ENCODE results near the gene CCL26.
"Not testable (repeated sequence)": the region's sequence is repeated elsewhere in the genome, so short reads cannot be mapped to it uniquely, and the experiment has no call there.

Gene CCL26

DNA sequence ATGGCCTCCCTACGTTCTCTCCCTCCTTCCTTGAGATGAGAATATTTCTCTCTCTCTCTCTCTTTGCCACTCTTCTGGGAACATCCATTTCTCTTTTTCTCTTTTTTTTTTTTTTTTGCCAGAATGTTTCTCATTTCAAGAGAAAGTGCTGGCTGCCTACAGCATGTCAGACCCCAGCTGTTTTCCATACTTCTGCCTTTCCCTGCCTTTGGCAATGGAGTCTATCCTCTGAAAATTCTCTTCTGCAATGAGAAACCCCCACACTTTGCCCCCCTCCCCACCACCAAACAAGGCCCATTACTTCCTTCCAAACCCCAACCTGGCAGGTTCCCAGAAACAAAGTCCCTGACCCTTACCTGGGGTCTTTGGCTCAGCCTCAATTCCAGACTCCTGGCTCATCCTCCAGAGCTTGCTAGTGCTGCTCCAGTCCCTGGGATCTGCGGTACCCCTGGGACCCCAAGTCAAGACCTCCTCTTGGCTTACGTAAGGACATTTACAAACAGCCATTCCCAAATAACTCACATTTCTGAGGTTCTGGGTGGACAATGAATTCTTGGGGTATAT lies 17.4 kb upstream of the CCL26 start:
- DNase-seq: no peak

DNA sequence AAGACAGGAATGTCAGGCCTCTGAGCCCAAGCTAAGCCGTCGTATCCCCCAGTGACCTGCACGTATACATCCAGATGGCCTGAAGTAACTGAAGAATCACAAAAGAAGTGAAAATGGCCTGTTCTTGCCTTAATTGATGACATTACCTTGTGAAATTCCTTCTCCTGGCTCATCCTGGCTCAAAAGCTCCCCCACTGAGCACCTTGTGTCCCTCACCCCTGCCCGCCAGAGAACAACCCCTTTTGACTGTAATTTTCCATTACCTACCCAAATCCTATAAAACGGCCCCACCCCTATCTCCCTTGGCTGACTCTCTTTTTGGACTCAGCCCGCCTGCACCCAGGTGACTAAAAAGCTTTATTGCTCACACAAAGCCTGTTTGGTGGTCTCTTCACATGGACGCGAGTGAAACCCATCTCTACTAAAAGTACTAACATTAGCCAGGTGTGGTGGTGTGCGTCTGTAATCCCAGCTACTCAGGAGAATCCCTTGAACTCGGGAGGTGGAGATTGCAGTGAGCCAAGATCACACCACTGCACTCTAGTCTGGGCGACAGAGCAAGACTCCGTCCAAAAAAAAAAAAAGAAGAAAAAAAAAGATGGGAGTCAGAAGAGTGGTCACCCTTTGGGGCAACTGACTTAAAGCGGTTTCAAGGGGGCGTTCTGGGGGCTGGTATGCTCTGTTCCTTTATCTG lies 16.3 kb upstream of the CCL26 start:
- not testable (repeated sequence) for DNase-seq

DNA sequence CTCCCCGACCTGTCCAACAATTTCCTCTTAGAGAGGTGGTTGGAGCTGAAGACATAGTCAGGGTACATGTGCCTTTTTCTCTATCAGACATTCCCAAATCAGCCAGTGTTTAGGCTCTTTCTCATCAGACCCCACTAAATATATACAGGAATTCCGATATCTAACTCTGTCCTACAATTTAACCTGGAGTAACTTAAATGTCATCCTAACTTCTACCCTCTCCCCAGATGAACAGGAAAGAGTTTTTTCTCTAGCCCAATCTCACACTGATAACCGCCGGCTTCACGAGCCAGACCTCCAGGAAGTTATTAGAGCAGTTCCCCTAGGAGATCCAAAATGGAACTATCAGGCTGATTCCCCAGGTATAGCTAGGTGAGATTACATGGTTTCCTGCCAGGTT lies 11.0 kb upstream of the CCL26 start:
- not testable (repeated sequence) for DNase-seq

DNA sequence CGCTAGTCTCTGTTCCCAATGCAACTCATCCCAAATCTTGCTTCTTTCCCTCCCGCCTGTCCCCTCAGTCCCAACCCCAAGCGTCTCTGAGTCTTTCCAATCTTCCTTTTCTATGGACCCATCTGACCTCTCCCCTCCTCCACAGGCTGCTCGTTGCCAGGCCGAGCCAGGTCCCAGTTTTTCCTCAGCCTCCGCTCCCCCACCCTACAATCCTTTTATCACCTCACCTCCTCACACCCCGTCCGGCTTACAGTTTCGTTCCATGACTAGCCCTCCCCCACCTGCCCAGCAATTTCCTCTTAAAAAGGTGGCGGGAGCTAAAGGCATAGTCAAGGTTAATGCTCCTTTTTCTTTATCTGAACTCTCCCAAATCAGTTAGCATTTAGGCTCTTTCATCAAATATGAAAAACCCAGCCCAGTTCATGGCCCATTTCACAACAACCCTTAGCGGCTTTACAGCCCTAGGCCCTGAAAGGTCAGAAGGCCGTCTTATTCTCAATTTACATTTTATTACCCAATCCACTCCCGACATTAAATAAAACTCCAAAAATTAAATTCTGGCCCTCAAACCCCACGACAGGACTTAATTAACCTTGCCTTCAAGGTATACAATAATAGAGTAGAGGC lies 8.7 kb upstream of the CCL26 start:
- DNase-seq: not testable (repeated sequence)

GRCh38 chr7:75779516-75779915 lies 7.5 kb upstream of the CCL26 start:
- not testable (repeated sequence) for DNase-seq

DNA sequence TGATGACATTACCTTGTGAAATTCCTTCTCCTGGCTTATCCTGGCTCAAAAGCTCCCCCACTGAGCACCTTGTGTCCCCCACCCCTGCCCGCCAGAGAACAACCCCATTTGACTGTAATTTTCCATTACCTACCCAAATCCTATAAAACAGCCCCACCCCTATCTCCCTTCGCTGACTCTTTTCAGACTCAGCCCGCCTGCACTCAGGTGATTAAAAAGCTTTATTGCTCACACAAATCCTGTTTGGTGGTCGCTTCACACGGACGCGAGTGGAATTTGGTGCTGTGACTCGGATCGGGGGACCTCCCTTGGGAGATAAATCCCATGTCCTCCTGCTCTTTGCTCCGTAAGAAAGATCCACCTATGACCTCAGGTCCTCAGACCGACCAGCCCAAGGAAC lies 7.0 kb upstream of the CCL26 start:
- DNase-seq: not testable (repeated sequence)

DNA sequence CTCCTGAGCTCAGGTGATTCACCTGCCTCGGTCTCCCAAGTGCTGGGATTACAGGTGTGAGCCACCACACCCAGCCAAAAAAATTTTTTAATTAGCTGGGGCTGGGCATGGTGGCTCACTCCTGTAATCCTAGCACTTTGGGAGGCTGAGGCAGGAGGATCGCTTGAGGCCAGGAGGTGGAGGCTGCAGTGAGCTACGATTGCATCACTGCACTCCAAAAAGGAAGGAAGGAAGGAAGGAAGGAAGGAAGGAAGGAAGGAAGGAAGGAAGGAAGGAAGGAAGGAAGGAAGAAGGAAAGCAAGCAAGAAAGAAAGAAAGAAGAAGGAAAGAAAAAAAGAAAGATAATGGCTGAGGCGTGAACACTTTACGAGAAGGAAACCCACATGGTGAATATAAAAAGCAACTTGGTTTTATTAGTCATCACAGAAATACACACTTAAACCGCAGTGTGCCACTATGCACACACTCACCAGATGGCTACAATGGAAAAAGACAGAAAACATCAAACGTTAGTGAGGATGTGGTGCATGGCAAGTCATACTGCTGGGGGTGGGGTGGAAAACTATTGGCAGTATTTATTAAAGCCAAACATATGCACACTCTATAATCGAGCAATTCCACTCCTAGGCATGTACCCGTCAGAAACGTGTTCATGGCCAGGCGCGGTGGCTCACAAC lies 4.4 kb upstream of the CCL26 start:
- DNase-seq: peak; percentile 68

- not testable (repeated sequence) for DNase-seq
Observed at GRCh38 chr7:75773958-75774357, 1.9 kb upstream of the CCL26 start.

GRCh38 chr7:75771224-75771623 lies 787 bp downstream of the CCL26 start:
- no peak for DNase-seq

GRCh38 chr7:75762350-75762917 lies 9.6 kb downstream of the CCL26 start:
- no peak for DNase-seq

DNA sequence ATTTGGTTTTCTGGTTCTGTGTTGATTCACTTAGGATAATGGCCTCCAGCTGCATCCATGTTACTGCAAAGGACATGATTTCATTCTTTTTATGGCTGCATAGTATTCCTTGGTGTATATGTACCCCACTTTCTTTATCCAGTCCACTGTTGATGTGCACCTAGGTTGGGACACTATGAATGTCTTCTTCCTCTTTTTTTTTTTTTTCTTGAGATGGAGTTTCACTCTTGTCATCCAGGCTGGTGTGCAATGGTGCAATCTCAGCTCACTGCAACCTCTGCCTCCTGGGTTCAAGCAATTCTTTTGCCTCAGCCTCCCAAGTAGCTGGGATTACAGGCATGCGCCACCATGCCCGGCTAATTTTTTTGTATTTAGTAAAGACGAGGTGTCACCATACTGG lies 10.2 kb downstream of the CCL26 start:
- not testable (repeated sequence) for DNase-seq

DNA sequence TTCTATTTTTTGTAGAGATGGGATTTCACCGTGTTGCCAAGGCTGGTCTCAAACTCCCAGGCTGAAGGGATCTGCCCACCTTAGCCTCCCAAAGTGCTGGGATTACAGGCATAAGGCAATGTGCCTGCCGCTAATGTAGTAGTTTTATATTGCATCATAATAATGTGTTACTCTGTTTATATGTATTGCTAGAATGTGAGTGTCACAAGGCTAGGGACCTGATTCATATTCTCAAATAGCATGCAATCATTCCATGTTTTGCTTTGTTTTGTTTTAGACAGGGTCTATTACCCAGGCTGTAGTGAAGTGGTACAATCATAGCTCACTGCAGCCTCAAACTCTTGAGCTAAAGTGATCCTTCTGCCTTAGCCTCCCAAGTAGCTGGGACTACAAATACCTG lies 13.5 kb downstream of the CCL26 start:
- DNase-seq: no peak

- DNase-seq: no peak
Observed at GRCh38 chr7:75757860-75758259, 14.2 kb downstream of the CCL26 start.

DNA sequence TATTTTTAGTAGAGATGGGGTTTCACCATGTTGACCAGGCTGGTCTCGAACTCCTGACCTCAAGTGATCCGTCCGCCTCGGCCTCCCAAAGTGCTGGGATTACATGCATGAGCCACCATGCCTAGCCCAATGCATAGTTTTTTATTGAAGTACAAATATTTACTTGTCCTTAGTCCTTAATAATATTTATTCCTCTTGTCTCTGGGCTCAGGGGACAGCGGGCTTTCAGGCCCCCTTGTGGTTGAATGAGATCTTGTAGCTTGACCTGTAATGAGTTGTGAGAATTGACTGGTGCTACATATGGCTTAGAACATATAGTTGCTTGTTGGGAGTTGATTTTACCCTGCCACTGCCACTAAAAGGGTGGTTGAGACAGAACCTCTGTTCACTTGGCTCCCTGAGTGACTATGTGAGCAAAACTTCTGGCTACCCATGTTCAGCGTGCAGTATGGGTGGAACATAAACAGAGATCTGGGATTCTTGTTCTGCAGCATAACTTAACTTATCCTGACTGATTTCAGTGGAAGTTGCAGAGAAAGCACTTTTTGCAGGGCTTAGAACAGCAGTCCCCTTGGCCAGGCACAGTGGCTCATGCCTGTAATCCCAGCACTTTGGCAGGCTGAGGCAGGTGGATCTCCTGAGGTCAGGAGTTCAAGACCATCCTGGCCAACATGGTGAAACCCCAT lies 14.9 kb downstream of the CCL26 start:
- no peak for DNase-seq

- DNase-seq: no peak
Observed at GRCh38 chr7:75756206-75756990, 15.6 kb downstream of the CCL26 start.

GRCh38 chr7:75743455-75743859 lies 28.6 kb downstream of the CCL26 start:
- no peak for DNase-seq

DNA sequence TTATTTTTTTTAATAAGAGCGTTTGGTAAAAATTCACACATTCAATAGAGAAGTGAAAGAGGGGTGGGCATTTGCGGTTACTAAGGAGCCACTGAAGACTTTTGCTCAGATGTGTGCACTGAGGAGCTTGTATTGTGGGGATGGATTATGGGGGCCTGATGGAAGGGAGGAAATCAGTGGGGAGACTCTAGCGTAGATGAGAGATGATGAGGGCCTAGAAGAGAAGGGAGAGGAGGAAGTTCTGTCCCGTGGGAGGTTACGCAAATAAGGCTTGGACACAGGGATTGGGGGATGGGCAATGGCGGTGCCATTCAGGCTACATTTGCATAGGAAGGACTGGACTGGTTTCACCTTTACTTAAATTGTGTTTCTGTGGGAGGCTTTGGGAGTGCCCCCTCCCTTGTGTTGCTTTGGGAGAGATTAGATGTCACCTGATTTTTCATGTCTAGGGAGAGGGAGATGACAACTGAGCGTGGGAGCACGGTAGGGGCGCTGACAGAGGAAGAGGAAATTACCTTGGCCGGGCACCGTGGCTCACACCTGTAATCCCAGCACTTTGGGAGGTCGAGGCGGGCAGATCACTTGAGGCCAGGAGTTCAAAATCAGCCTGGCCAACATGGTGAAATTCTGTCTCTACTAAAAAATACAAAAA lies 31.0 kb downstream of the CCL26 start:
- no peak for DNase-seq

DNA sequence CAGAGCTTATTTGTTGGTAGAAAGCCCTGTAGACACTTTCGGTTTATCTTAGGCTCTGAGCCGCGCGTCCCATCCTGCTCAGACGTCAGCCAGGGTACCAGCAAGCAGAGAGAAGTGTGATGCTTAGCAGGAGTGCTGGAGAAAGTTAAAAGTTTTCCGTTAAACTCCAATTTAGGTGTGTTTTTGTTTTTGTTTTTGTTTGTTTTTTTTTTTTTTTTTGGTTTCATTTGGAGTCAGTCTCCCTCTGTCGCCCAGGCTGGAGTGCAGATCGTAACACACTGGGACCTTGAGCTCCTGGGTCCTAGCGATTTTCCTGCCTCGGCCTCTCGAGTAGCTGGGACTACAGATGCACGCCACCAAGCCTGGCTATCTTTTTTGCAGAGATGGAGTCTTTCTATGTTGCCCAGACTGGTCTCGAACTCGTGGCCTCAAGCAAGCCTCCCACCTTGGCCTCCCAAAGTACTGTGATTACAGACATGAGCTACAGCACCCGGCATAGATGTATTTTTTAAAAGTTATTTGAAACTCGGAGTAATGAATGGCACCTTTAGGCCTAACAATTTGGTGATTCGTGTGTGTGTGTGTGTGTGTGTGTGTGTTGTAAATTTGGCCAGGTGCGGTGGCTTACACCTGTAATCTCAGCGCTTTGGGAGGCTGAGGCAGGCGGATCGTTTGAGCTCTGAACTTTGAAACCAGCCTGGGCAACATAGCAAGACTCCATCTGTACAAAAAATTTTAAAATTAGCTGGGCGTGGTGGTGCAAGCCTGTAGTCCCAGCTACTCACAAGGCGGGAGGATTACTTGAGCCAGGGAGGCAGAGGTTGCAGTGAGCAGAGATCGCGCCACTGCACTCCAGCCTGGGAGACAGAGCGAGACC lies 32.0 kb downstream of the CCL26 start:
- DNase-seq: no peak

DNA sequence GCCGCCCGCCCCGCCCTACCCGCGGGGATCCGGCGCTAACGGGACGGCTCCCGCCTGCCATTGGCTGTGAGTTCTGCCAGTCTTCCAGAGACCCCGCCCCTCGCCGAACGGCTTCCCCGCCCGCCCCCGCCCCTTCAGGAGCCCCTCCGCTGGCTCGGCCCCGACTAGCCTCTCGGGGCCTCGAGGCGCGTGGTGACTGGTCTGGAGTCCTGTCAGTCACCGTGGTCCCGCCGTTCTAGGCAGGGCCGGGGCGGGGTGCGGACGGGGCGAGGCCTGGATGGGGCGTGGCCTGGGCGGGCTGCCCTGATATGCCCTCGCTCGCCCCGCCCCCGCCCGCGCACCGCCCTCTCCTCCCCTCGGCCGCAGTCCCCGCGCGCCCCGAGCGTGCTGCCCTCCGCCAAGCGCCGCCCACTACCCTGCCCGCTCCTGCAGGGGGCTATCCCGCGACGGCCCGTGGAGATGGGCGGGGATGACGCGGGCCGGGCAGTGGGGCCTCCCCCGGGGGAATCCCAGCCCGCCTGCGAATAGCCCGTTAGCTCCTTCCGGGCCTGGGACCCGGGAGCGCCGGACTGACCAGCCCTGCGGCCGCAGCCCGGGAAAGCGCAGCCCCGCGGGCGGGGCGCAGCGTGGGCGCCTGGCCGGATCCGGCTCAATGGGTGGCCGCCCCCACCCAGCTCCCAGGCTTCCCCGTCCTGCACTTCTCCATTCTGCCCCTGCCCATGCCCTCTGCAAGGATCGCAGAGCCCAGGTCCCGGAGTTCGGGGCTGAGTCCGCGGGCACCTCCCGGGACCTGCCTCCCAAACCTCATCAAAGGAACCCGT lies 32.8 kb downstream of the CCL26 start:
- peak; percentile 100 for DNase-seq

DNA sequence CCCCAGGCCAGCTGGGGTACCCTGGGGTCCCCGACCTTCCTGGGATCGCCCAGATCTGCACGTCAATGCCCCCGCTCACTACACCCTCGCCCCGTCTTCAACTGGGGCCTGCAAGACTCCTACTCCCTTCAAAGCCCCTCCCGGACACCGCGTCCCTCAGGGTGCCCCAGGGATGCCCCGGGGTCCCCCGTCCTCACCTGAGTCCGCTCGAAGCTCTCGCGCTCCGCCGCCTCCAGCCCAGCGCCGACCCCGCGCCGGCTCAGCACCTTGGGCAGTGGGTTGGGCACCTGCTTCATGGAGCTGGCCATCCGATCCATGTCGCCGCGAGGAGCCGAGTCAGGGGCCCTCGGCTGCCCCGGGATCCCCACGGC lies 33.4 kb downstream of the CCL26 start, which contains the start of gene HIP1:
HIP1 (minus strand) TSS at position 338 of the 371 bp plus-strand sequence; CDS start at position 317, 21 bp downstream.
- DNase-seq: no peak

Measured in stimulated activated CD4-positive, alpha-beta T cell treated with anti-CD3 and anti-CD28 coated beads, Interleukin-4, amount 100 ng/mL, for 24 hours (primary cell).